HTERT RPE-1 (cell line): ENCODE data around the gene LIPH.
"Not testable (repeated sequence)": the region's sequence is repeated elsewhere in the genome, so short reads cannot be mapped to it uniquely, and the experiment has no call there.

Source experiments
- in situ Hi-C: fragments of 300-500 bp; cut with MboI; formaldehyde crosslinking; loops from 4 replicates; pipeline ENCODE4 v1.14.3; 2020; ENCODE audit warnings: low sequenced_read_pairs

Gene LIPH

DNA sequence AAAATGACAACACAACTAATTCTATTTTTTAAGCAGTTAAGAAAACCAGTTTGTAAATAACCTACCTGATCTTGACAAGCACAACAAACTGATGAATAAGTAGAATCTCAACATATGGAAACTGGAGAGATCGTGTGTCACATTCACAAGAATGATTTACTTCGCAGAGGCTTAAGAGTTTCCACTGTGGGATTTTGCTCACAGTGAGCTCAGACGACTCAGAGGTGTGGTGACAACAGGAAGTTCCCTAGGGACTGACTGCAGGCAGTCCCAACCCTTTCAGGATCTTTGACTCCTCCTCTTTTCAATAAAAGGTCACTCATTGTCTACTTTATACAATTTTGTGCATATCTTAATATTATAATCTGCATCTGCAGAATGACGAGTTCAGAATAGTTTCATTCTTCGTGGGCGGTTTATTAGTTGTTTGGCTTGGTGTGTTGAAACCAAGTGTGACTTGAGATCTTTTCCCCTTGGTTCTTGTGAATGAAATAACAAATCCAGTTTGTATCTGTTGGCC, at the start of gene LIPH:
Gene LIPH, minus strand, starts transcription at position 231 of the 520 bp plus-strand sequence. Its CDS starts 117 bp downstream, at position 114.
- in situ Hi-C loops: no loop called here

DNA sequence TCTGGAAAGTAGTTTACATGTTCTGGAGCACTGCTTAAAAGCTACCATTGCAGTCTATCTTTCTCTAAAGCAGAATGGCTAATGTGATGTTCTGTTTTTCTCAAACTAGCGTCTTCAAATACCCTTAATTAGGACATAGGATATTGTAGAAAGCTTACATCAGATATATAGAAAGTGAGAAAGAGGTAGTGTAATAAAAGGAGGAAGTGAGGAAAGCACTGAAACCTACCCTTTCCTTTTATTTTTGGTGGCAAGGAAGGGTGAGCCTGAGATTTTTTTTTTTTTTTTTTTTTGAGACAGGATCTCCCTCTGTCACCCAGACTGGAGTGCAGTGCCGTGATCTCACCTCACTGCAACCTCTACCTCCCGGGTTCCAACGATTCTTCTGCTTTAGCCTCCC, 43.1 kb upstream of the LIPH start:
- in situ Hi-C loops: no loop called here

DNA sequence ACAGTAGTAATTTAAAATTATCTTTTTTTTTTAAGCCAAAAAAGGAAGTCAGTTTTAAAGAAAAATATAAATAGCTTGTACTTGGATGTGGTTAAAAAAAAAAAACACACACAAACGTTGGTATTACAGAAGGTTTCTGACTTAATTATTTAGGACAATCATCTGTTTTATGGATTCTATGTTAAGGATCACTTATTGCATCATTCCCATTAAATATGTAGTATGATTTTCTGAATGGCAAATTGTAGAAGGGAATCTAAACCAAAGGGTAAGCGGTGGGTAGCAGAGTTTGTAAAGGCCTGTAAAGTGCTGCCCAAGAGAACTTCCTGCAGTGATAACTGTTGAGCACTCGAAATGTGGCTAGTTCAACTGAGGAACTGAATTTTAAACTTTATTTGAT, 41.7 kb upstream of the LIPH start:
- in situ Hi-C loops: no loop called here

DNA sequence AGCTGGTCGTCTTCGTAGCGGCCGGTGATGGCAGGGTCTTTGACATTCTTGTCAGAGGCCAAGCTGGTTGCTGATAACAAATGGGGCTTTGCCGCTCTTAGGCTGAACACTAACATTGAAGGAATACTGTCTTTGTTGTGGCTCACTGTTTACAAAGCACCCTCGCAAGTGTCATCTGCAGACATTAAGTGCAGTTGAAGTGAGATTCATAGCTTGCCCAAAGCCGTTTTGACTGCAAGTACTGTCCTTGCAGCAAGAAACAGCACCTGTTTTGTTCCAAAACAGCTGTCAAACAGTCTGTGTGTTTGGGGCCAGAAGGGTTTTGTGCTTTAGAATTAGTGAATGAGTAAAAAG, 34.3 kb upstream of the LIPH start:
- in situ Hi-C loops: no loop called here

DNA sequence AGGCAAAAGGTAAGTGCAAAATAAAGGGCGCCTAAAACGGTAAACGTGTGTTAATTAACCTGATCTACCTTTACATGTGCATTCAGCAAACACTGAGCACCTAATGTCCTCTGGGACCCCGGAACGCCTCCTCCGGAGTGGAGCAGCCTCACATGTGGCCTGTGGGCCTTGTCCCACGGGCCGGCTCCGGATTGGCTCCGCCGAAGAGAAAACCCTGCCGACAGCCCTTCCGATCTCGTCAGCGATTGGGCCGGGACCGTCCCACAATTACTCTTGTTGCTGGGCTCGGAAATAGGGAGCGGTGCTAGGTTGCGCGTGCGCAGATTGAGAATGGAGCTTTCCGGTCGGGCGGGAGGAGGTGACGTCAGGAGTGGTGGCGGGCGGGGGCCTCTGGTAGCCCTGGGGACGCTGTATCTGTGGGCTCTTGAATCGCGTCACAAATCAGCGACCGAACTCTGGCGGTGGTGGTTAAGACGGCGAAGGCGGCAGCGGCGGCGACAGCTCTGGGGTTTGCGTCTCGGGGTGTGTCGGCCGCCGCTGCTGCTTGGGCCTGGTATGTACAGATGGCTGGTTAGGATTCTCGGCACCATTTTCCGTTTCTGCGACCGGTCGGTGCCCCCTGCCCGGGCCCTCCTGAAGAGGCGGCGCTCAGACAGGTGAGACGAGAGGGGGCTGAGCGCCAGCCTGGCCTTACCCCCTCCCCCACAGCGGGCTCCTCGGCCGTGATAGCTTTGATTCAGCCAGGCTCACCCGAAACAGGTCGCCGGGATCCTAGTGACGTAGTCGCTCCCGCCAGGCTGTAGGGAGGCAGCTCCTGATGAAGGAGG, 33.7 kb upstream of the LIPH start, which contains the start of gene SENP2:
Gene SENP2, plus strand, starts transcription at position 437 of the 827 bp plus-strand sequence. Its CDS starts 119 bp downstream, at position 556.
- in situ Hi-C loops: no loop called here

DNA sequence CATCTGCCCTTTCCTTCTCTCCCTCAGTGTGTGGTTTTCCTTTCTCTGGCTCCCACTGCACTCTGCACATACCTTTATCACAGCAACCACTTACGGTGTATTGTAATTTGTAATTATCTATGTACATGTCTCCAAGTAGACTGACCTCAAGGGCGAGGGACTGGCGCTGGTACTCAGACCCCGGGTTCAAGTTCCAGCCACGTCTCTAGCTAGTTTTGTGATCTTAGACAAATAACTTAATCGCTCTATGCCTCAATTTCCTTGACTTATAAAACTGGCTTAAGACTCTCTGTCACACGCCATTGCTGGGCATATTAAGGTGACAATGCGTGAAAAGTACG, 33.1 kb upstream of the LIPH start:
- in situ Hi-C loops: no loop called here

DNA sequence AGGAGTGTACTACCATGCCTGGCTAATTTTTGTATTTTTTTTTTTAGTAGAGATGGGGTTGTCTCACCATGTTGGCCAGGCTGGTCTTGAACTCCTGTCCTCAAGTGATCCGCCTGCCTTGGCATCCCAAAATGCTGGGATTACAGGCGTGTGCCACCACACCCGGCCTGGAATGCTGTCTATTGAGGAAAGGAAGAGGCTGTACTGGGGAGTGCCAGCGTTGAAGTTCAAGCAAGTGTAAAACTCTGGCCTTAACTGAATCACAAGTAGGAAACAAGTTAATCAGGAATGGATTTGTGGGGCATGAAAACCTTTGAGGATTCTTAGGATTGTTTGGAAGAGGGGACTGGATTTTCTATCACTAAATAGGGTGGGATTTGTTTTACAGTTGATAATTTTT, 32.3 kb upstream of the LIPH start:
- in situ Hi-C loops: no loop called here

DNA sequence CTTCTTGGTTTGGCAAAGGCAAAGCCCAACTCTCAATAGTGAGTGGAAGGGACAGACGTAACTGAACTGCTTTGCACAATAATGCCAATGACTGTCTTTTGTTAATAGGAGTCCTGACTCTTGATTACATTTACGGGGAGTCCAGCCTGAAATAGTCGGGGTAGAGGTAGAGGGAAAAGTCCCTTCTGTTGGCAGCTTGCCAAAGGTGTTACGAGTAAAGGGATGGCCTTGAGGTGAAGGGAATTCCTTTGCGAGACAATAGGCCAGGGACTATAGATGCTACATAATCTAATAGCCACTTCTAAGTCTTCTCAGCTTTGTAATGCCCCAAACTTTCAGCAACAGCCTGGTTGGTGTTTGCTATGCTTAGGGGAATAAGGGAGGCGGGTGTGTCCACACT, 31.5 kb upstream of the LIPH start:
- in situ Hi-C loops: no loop called here

DNA sequence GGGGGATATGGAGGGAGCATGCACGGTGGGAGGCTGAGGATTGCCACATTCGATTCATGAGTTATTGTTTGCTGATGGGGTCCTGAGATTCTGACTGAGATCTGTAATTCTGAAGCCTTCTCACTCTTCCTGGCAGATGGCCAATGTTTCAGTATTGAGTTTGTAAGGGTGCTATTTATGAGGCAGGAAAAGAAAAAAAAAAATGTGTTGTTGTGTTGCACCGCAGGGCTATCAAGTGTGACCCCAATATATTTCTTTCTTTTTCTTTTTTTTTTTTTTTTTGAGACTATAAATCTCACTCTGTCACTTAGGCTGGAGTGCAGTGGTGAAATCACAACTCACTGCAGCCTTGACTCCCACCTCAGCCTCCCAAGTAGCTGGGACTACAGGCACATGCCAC, 30.5 kb upstream of the LIPH start:
- in situ Hi-C loops: no loop called here

DNA sequence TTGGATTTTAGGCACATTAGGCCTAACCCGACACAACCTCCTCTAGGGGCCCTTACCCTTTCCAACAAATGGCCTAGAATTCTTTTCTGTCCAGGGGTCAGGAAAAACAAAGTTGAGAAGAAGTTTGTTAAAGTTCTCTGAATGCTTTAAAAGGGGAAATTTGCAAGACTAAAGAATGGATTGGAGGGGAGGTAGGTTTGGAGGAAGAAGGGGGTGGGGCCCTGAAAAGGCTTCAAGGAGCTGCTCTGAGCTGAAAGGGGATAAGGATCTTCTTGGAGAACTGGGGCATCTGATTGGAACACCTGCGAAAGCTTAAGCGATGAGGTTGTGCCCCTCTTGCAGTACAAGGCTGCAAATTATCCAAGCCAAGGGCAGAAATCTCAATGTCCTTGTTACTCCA, 29.8 kb upstream of the LIPH start:
- in situ Hi-C loops: no loop called here

DNA sequence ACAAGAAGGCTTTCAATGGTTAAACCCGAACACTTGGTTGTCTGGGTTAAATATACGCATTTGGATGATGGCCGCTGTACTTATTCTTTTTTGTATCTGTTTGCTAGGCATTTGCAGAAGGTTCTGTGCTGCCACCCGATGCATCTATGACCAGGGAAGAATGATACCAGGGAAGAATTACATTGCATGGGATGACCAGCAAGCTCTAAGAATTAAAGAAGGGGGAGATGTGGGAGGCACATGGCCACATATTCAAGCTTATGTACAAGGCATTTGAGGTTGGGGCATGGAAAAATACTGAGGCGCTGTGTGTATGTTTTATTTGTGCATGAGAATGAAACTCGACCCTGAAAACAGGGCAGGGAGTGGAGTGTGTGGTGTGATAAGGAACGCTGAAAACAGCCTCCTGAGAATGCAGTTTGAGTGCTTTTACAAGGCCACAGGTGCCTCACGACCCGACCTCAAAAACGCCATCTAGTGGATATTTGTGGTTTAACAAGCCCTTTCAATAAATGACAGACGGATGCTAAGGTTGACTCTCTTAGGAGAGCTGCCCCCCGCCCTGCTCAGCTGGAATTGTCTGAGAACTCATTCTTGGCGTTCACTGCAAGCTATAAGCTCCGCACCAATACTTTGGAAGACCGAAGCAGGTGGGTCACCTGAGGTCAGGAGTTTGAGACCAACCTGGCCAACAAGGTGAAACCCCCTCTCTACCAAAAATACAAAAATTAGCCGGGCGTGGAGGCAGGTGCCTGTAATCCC, 22.9 kb upstream of the LIPH start:
- in situ Hi-C loops: not testable (repeated sequence)

DNA sequence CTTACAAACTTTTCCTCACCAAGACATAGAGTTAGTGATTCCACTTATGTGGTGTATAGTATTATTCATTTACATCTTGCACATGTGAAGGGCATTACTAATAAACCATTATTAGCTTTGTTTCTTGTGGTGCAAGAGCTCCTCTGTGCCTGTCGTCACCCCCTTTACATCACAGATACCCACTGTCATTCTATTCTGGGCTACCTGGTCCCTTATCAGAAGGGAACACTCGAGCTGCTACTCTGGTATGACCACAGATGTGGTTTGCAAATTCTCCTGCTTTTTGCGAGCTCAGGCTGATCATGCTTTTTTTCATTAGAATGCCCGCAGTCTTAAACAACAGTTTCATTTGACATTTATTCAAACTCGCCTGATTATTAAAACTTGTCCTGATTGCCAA, 19.8 kb upstream of the LIPH start:
- in situ Hi-C loops: no loop called here

DNA sequence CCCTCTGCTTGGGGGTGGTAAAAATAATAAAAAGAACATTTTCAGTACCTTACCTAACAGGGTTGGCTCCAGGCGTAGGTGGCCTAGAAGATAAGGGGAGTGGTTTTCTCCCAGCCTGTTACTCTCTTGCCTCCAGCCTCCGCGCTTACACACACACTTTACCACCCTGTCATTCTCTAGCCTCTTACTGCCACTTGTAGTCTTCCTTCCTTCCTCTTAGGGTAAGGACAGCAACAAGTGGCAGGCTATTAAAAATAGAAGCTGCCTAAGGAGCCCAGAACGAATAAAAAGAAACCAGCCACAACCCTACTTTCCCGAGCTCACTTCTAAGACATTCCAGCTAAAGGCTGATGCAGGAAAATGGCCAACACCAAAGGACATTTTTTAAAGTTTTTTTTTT, 9.6 kb upstream of the LIPH start:
- in situ Hi-C loops: no loop called here

DNA sequence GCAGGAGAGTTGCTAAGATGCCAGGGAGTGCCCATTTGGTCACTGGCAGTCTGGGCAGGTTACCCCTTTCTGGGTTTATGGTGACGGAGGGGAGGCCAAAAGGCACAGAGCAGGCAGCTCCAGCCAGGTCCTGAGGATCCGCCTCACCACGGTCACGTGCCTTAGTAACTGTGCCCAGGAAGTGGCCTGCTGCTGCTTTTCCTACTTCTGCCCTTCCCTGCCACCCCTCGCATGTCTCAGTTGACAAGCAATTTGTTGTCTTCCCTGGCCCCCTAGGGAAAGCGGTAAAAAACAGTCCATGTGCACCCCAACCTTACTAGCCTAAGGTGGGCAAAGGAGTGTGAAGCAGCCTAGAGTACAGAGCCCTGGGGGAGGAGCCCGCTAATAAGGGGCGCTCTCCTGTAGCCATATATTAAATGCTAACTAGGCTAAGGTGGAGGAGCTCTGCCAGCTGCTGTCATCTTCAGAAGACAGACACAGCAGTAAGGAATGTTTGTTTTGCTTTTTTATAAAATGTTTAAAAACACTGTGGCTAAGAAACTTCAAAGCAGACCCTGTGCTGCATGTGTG, 9.1 kb upstream of the LIPH start:
- in situ Hi-C loops: no loop called here

DNA sequence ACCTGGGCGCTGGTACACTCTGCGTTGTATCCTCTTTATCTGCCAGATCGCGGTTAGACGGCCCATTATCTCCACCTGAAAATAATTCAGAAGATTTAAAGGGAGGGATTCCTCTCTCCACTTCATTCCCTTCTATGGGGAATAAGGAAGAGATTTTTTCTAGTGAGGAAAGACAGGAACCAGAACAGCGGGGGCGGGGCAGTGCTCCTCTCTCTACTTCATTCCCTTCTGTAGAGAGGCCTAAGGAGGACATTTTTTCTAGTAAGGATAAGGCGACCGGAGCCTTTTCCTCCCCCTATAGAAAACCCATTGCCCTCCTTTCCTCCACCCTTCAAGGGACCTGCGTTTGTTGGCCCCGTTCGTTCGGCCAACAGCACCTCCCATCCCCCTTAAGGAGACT, 8.3 kb upstream of the LIPH start:
- in situ Hi-C loops: no loop called here

DNA sequence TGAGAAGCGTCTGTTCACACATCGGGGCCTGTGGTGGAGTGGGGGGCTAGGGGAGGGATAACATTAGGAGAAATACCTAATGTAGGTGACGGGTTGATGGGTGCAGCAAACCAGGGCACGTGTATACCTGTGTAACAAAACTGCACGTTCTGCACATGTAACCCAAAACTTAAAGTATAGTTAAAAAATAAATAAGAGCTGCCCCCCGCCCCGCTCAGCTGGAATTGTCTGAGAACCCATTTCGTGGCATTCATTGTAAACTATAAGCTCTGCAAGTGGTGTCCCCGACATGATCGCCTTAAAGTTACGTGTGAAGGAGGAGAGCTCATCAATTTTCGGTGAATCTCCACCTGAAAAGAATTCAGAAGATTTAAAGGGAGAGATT, 7.3 kb upstream of the LIPH start:
- in situ Hi-C loops: no loop called here

DNA sequence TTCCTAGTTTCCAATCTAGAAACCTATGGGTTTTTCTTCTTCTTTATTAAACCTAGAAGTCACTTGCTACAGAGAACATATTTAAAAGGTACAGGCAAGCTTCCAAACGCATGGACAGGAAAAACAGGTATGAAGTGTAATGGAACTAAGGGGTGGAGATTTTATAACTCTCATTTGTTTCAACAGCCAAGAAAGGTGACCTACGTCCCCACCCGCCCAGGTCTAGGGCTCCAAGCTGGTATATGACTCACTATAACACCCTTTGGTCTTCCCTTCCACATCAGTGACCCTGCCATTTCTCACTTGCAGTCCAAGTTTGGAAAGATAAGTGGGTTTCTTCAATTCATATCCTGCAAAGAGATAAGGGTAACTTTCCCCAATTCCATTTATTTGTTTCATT, 6.0 kb upstream of the LIPH start:
- in situ Hi-C loops: no loop called here

DNA sequence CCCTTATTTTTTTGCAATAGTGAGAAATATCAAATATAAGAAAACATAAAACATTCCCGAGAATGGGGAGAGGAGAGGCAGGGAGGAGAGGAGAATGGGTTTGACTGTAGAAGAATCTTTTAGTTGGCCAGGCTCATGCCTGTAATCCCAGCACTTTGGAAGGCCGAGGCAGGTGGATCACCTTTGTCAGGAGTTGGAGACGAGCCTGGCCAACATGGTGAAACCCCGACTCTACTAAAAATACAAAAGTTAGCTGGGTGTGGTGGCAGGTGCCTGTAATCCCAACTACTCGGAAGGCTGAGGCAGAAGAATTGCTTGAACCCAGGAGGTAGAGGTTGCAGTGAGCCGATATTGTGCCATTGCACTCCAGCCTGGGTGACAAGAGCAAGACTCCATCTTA, 4.3 kb upstream of the LIPH start:
- in situ Hi-C loops: not testable (repeated sequence)

DNA sequence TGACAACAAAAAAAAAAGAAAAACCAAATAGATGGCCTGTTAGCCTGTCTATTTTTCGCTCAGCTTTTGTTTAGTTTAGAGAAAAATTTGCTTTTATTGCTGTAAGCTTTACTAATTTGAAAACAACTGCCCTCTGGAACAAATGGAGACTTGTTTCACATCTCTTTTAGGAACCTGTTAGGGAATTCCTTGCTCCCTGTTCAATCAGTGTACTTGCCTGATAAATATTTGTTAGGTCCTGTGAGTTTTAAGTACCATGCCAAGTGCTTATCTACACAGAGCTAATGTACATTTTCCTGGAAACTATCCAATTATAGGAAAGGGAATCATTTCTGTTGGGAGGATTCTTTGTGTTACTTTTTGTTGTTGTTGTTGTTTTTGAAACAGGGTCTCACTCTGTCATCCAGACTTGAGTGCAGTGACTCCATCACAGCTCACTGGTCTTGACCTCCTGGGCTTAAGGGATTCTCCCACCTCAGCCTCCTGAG, 3.5 kb upstream of the LIPH start:
- in situ Hi-C loops: no loop called here

DNA sequence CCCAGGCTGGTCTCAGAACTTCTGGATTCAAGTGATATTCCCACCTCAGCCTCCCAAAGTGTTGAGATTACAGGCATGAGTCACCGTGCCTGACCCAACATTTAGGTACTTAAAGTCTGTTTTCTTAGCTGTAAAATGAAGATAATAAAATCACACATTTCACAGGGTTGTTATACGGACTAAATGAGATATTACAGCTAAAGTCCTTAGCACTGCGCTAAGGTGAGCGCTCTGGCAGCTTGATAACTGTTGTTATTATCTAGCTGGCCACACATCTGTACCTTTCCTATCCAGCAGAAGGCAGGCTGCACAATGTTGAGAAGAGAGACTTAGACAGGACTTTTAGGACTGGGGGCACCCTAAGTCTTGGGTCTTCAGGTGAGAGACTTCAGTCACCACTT, 2.7 kb upstream of the LIPH start:
- in situ Hi-C loops: no loop called here

DNA sequence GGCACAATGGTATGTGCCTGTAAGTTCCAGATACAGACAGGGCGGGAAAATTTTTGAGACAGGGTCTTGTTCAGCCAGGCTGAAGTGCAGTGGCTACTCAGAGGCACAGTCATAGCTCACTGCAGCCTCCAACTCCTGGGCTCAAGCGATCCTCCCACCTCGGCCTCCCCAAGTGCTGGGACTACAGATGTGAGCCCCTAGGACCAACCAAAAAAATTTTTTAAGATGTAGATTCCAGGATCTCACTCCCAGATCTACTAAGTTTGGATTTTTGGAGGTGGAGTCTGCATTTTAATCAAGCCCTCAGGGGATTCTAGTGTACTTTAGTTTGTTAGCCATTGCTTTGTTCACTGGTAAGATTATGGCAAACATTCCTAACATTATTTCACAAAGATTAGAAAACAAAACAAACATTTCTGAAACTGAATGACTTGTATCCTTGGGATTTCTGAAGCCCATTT, 2.7 kb downstream of the LIPH start:
- in situ Hi-C loops: no loop called here

DNA sequence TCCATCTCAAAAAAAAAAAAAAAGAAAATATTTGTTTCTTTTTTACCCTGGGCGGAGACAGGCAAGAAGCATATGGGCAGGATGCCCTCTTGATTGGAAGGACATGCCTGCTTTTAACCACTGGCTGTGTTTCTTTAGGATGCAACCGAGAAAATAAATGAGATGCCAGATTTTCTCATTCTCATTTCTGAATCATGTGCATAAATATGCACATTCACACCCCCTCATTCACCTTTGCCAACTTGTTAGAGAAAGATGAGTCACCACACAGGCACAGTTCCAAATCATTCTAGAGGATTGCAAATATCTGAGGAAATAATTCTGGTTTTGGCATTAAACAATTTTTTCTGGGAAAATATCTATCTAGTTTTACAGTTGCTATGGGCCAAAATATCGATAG, 3.3 kb downstream of the LIPH start:
- in situ Hi-C loops: no loop called here
